ENCODE data around the gene XPNPEP1.

Gene XPNPEP1

GRCh38 chr10:109902992-109903947 lies 20.0 kb downstream of the XPNPEP1 start:
- Histone ChIP-seq H4K20me1 (ENCODE audit: insufficient read depth) (no peaks in the 10 kb centered on the region), H3K79me2 (ENCODE audit: insufficient read depth, low read depth) (peaks cover 58% of the 10 kb centered on the region), H3K9ac (peak overlapping the region; percentile 46), H3K4me1 (ENCODE audit: low read depth, poor library complexity, severe bottlenecking) (peaks cover 96% of the 10 kb centered on the region), H3K36me3 (ENCODE audit: insufficient read depth) (no peaks in the 10 kb centered on the region), H3K4me3 (IDR thresholded peaks at IDR 0.05; ENCODE audit: insufficient read depth, low read depth, low read length) (no peak overlapping the region), H3K27me3 (ENCODE audit: insufficient read depth, low read depth) (no peaks in the 10 kb centered on the region), H3K27ac (peak overlapping the region; percentile 93), H3K4me2 (peak overlapping the region; percentile 94), H2AFZ (ENCODE audit: low read depth) (no peak overlapping the region)
- no peak for TF ChIP-seq CTCF (conservative IDR thresholded peaks at IDR 0.05; ENCODE audit: low read depth, low read length)

GRCh38 chr10:109899356-109900331 lies 23.7 kb downstream of the XPNPEP1 start:
- H3K27ac ChIP-seq: no peak overlapping the region

GRCh38 chr10:109898666-109899355 lies 24.5 kb downstream of the XPNPEP1 start:
- Histone ChIP-seq H3K27me3 (ENCODE audit: insufficient read depth, low read depth) (no peaks in the 10 kb centered on the region), H3K27ac (no peak overlapping the region), H3K4me3 (IDR thresholded peaks at IDR 0.05; ENCODE audit: insufficient read depth, low read depth, low read length) (no peak overlapping the region), H3K36me3 (ENCODE audit: insufficient read depth) (no peaks in the 10 kb centered on the region), H3K4me2 (no peak overlapping the region; the same call in 1 of the 2 replicates), H3K9ac (no peak overlapping the region), H3K79me2 (ENCODE audit: insufficient read depth, low read depth) (peaks cover 69% of the 10 kb centered on the region), H3K4me1 (ENCODE audit: low read depth, poor library complexity, severe bottlenecking) (peaks cover 99% of the 10 kb centered on the region), H2AFZ (ENCODE audit: low read depth) (no peak overlapping the region), H4K20me1 (ENCODE audit: insufficient read depth) (no peaks in the 10 kb centered on the region)
- TF ChIP-seq CTCF (conservative IDR thresholded peaks at IDR 0.05; ENCODE audit: low read depth, low read length): no peak

More at GRCh38 chr10:109899356-109900331, 23.7 kb downstream of the XPNPEP1 start:
- H3K27me3 ChIP-seq (ENCODE audit: insufficient read depth, low read depth): no peaks in the 10 kb centered on the region
- no peak for TF ChIP-seq CTCF (conservative IDR thresholded peaks at IDR 0.05; ENCODE audit: low read depth, low read length)
- H3K4me3 ChIP-seq (IDR thresholded peaks at IDR 0.05; ENCODE audit: insufficient read depth, low read depth, low read length): no peak overlapping the region
- H3K79me2 ChIP-seq (ENCODE audit: insufficient read depth, low read depth): peaks cover 70% of the 10 kb centered on the region
- H3K4me2 ChIP-seq: peak overlapping the region; percentile 29
- no peak overlapping the region for H3K9ac ChIP-seq
- no peak overlapping the region for H2AFZ ChIP-seq (ENCODE audit: low read depth)
- no peaks in the 10 kb centered on the region for H4K20me1 ChIP-seq (ENCODE audit: insufficient read depth)
- peaks cover 99% of the 10 kb centered on the region for H3K4me1 ChIP-seq (ENCODE audit: low read depth, poor library complexity, severe bottlenecking)
- no peaks in the 10 kb centered on the region for H3K36me3 ChIP-seq (ENCODE audit: insufficient read depth)

GRCh38 chr10:109898007-109898406 lies 25.3 kb downstream of the XPNPEP1 start:
- Histone ChIP-seq H3K9ac (no peak overlapping the region), H4K20me1 (ENCODE audit: insufficient read depth) (no peaks in the 10 kb centered on the region), H3K4me2 (no peak overlapping the region; the same call in 1 of the 2 replicates), H3K4me1 (ENCODE audit: low read depth, poor library complexity, severe bottlenecking) (peaks cover 100% of the 10 kb centered on the region), H3K79me2 (ENCODE audit: insufficient read depth, low read depth) (peaks cover 74% of the 10 kb centered on the region), H3K4me3 (IDR thresholded peaks at IDR 0.05; ENCODE audit: insufficient read depth, low read depth, low read length) (no peak overlapping the region), H3K27me3 (ENCODE audit: insufficient read depth, low read depth) (no peaks in the 10 kb centered on the region), H3K36me3 (ENCODE audit: insufficient read depth) (no peaks in the 10 kb centered on the region), H2AFZ (ENCODE audit: low read depth) (no peak overlapping the region), H3K27ac (no peak overlapping the region)
- TF ChIP-seq CTCF (conservative IDR thresholded peaks at IDR 0.05; ENCODE audit: low read depth, low read length): no peak

Measured in KMS-11 (cell line).